IMR-90 (cell line): ENCODE measurements around the gene ZDHHC7.

Experiments used
- POLR2A ChIP-seq: IDR thresholded peaks from 2 replicates; pipeline ENCODE4 v1.6.1; 2012; ENCODE audit warnings: mild to moderate bottlenecking, low read depth, low read length
- TF ChIP-seq, protein P1 (sequence below): conservative IDR thresholded peaks from 2 replicates; pipeline ENCODE4 v1.5.1; 2012; ENCODE audit warnings: mild to moderate bottlenecking, low read depth, low read length, improper control_type of control experiment

DNA sequence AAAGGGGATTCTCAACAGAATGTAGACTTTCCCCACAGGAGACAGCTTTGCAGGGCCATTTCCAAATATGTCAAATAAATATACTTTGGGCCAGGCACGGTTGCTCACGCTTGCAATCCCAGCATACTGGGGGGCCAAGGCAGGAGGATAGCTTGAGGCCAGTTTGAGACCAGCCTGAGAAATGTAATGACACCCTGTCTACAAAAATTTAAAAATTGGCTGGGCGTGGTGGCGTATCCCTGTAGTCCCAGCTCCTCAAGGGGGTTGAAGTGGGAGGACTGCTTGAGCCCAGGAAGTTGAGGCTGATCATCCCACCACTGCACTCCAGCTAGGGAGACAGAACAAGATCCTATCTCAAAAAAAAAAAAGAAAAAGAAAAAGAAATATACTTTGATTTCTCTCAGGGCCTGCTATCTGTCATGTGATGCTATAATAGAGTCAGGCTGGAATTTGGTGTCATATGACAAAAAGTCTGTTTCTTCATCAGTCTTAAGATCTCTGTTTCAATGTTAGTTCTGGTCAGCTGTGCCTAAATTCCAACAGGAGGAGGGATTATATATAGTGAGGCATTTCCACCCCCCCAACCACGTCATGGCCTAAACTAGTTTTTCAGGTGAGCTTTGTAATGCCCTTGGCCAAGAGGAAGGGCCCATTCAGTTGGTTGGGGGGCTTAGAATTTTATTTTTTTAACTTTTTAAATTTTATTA, 4.3 kb upstream of the ZDHHC7 start:
- no peak for TF ChIP-seq POLR2A
- TF ChIP-seq, protein P1, sequence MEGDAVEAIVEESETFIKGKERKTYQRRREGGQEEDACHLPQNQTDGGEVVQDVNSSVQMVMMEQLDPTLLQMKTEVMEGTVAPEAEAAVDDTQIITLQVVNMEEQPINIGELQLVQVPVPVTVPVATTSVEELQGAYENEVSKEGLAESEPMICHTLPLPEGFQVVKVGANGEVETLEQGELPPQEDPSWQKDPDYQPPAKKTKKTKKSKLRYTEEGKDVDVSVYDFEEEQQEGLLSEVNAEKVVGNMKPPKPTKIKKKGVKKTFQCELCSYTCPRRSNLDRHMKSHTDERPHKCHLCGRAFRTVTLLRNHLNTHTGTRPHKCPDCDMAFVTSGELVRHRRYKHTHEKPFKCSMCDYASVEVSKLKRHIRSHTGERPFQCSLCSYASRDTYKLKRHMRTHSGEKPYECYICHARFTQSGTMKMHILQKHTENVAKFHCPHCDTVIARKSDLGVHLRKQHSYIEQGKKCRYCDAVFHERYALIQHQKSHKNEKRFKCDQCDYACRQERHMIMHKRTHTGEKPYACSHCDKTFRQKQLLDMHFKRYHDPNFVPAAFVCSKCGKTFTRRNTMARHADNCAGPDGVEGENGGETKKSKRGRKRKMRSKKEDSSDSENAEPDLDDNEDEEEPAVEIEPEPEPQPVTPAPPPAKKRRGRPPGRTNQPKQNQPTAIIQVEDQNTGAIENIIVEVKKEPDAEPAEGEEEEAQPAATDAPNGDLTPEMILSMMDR = no peak
